Ascending aorta (tissue), 2 donors: ENCODE results near the gene HACE1. TPM values are rescaled to one million over a fixed set of nuclear protein-coding genes. Genes with fewer than 3 reads are reported as not detected.

Source experiments
- DNase-seq, 2 donors: peaks; one replicate each; pipeline ENCODE4 v3.0.0-alpha.2; 2019; ENCODE audit warnings: low spot score in 2 of 2
- H3K27ac ChIP-seq, 2 donors: fragments of 200-600 bp; sonication (generic); one replicate each; pipeline ENCODE4 v1.5.1; 2016 to 2017; ENCODE audit warnings: mild to moderate bottlenecking in 1 of 2
- H3K27me3 ChIP-seq: fragments of 200-600 bp; sonication (generic); one replicate; pipeline ENCODE4 v1.5.1; 2017
- H3K36me3 ChIP-seq, 2 donors: fragments of 200-600 bp; sonication (generic); one replicate each; pipeline ENCODE4 v1.5.1; 2016
- H3K4me1 ChIP-seq, 2 donors: fragments of 200-600 bp; sonication (generic); one replicate each; pipeline ENCODE4 v1.5.1; 2016 to 2017; ENCODE audit warnings: mild to moderate bottlenecking in 1 of 2
- H3K4me3 ChIP-seq, 2 donors: fragments of 200-600 bp; sonication (generic); one replicate each; pipeline ENCODE4 v1.5.1; 2016 to 2017; ENCODE audit warnings: mild to moderate bottlenecking in 1 of 2
- H3K9me3 ChIP-seq, 2 donors: fragments of 200-600 bp; sonication (generic); one replicate each; pipeline ENCODE4 v1.5.1; 2016
- intact Hi-C: fragments of 100-400 bp; cut with DNase I; formaldehyde crosslinking; loops from one replicate; pipeline ENCODE4 v1.15.1; 2023
- total RNA-seq: library from RNA; depleted of rRNA; stranded (reverse); fragments of >200 nt; gene quantifications from one replicate; pipeline ENCODE4 v1.1.0, GENCODE V29; 2016
- TF ChIP-seq, protein P1 (sequence below), 3 experiments: fragments of 200-600 bp in 2 of 3; fragments of 450-650 bp in 1 of 3; sonication (generic) in 2 of 3; IDR thresholded peaks; one replicate each; pipeline ENCODE4 v1.5.1; 2016 to 2019; ENCODE audit warnings: antibody characterized with exemption in 3 of 3, mild to moderate bottlenecking in 1 of 3, moderate library complexity in 1 of 3

HACE1 gene
- total RNA-seq, 1 donor from 2014 or later: 7.7 TPM

DNA sequence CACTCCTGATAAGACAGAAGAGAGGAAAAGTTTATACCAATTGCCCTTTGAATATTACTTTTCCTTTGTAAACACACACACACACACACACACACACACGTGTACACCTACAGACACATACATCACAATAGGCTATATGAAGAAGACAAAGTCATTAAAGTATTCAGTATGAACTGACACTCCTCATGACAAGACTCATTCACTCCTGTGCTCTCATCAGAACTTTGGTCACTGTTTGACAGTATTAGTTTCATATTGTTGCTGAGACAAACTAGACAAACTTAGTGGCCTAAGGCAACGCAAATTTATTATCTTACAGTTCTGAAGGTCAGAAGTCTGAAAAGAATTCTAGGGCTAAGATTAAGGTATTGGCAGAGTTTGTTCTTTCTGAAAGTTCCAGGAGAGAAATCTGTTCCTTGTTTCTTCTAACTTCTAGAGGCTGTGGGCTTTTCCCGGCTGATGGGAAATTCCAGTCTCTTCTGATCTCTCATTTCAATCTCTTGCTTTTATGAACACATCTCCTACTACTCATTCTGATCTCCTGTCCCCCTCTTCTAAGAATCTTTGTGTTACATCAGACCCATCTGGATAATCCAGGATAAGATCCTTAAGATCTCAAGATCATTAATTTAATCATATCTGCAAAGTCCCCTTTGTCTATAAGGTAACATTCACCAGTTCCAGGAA is 171.3 kb downstream of the HACE1 start:
- TF ChIP-seq, protein P1, sequence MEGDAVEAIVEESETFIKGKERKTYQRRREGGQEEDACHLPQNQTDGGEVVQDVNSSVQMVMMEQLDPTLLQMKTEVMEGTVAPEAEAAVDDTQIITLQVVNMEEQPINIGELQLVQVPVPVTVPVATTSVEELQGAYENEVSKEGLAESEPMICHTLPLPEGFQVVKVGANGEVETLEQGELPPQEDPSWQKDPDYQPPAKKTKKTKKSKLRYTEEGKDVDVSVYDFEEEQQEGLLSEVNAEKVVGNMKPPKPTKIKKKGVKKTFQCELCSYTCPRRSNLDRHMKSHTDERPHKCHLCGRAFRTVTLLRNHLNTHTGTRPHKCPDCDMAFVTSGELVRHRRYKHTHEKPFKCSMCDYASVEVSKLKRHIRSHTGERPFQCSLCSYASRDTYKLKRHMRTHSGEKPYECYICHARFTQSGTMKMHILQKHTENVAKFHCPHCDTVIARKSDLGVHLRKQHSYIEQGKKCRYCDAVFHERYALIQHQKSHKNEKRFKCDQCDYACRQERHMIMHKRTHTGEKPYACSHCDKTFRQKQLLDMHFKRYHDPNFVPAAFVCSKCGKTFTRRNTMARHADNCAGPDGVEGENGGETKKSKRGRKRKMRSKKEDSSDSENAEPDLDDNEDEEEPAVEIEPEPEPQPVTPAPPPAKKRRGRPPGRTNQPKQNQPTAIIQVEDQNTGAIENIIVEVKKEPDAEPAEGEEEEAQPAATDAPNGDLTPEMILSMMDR (IDR thresholded peaks at IDR 0.05): no peak

DNA sequence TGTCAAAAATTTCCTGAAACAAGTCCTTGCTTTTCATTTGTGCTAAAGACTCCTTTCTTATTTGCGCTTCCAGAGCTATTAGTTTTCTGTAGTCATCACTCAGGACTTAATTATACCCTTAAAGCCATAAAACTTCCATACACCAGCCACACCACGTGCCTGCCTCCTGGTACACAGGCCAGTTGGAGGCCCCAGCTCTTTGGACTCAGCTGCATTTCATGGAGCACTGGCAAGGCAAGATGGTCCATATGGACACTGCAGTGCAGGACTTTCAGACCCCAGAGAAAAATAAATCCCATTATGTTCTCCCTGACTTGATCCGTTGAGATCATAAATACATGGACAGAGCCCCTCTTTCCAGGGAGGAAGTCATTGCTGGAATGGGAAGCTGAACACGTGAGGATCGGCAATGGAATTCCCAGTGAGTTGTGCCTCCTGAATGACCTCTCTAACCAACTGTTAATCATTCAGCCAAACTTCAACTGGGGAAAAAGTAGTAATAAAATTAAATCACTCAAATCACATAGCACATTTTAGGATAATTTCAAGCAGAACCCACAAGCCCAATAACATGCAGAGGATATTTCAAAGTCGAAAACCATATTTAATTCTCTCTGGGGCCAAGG is 173.1 kb downstream of the HACE1 start:
- Histone ChIP-seq H3K4me3 (no peak overlapping the region), H3K36me3 (no peaks in the 10 kb centered on the region), H3K9me3 (no peaks in the 10 kb centered on the region), H3K27me3 (no peaks in the 10 kb centered on the region), H3K4me1 (no peaks in the 10 kb centered on the region), H3K27ac (no peak overlapping the region)
- no peak for DNase-seq
- TF ChIP-seq, protein P1 (IDR thresholded peaks at IDR 0.05): no peak
- intact Hi-C loops: no loop called here

More for the DNA sequence above, 171.3 kb downstream of the HACE1 start:
- Histone ChIP-seq H3K27ac (no peak overlapping the region), H3K27me3 (no peaks in the 10 kb centered on the region), H3K36me3 (no peaks in the 10 kb centered on the region), H3K9me3 (no peaks in the 10 kb centered on the region), H3K4me1 (no peaks in the 10 kb centered on the region), H3K4me3 (no peak overlapping the region)
- no peak for DNase-seq
- intact Hi-C loops: no loop called here

DNA sequence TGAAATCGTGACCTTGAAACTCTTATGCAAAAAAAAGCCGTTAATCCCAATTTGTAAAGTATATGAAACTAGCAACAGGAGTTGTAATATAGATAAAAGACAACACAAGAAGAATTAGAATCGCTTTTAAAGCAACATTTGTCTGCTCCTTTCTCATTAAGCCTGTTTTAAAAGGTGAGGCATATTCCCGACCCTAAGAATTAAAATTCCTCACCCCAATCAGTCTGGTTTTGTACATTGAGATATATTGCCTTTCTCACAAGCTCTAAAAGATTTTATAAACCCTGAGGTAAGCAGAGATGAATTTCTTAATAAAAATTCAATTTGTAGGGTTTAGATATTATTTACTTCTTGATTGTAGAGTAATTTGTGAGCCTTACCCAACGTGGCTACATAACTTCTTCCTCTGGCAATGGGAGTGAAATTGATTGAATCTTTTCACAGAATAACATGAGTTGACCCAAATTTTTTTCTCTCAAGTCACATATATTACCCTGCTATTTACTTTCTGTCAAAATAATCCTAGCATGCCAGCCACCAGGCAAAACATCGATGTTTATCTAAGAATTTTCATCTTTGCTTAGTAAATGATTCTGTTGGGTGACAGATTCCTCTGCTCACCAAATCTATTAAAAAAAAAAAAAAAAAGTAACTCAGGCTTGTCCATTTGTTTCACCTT is 173.7 kb downstream of the HACE1 start:
- Histone ChIP-seq H3K36me3 (no peaks in the 10 kb centered on the region), H3K27me3 (no peaks in the 10 kb centered on the region), H3K4me1 (no peaks in the 10 kb centered on the region), H3K9me3 (no peaks in the 10 kb centered on the region), H3K4me3 (no peak overlapping the region), H3K27ac (no peak overlapping the region)
- intact Hi-C loops: no loop called here
- TF ChIP-seq, protein P1 (IDR thresholded peaks at IDR 0.05): no peak
- no peak for DNase-seq

DNA sequence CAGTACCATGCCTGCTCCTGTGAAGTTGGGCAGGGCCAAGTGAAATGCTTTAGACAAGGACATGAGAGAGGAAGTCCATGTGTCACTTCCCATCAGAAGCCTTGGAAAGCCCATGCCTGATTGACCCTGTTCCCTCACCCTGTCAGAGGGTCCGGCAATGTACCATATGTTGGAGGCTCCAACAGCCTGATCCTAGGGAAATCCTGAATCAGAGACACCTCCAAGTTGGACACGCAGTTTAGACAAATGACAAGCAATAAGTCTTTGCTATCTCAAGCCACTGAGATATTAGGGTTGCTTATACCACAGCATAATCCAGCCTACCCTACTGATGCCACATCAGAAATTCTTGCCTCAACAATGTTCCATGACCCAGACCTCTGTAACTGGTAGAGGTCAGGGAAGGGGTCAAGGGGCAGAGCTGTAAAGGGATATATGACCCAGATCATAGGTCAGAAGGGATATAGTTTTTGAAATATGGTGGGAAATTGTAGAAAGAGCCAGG is 174.8 kb downstream of the HACE1 start:
- H3K4me1 ChIP-seq: no peaks in the 10 kb centered on the region
- TF ChIP-seq, protein P1 (IDR thresholded peaks at IDR 0.05): no peak
- DNase-seq: no peak
- H3K27ac ChIP-seq: no peak overlapping the region
- intact Hi-C loops: no loop called here
- H3K4me3 ChIP-seq: no peak overlapping the region
- H3K27me3 ChIP-seq: no peaks in the 10 kb centered on the region
- no peaks in the 10 kb centered on the region for H3K36me3 ChIP-seq
- no peaks in the 10 kb centered on the region for H3K9me3 ChIP-seq

DNA sequence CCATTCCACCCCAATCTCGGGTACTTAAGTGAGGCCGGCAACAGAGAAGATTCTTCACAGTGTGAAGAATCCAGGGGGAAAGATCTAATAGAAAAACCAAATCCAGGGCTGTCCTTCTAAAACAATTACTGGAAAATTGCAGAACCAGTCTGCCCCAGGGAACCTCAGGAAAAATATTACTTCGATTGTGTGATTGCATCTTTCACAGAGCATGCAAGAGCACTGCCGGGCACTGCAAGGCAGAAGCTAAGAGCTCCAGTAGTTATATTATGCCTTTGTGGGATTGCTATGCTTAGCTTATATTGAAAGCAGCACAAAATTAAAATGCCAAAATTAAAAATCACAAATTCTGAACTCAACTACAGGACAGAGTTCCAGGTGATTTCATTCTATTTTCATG is 175.9 kb downstream of the HACE1 start:
- intact Hi-C loops: no loop called here
- no peak for DNase-seq
- no peaks in the 10 kb centered on the region for H3K4me1 ChIP-seq
- no peaks in the 10 kb centered on the region for H3K36me3 ChIP-seq
- H3K4me3 ChIP-seq: no peak overlapping the region
- TF ChIP-seq, protein P1 (IDR thresholded peaks at IDR 0.05): no peak
- H3K27me3 ChIP-seq: no peaks in the 10 kb centered on the region
- H3K27ac ChIP-seq: no peak overlapping the region
- H3K9me3 ChIP-seq: peaks cover 0 to 4% of the 10 kb centered on the region in 2 donors
